OCI-LY3 (cell line): ENCODE data around the gene PTRH2.

Experiments
- H2AFZ ChIP-seq: fragments of 200-600, 300-600 bp; shearing (Covaris generic); 2 replicates; pipeline ENCODE4 v1.6.0; 2014; ENCODE audit warnings: antibody characterized with exemption, low read depth, low read length
- H3K27ac ChIP-seq: fragments of 200-600, 300-600 bp; sonication (generic); 2 replicates; pipeline ENCODE4 v1.5.1; 2014; ENCODE audit warnings: mild to moderate bottlenecking, low read length, moderate library complexity, mixed read lengths
- H3K27me3 ChIP-seq: fragments of 200-600, 300-600 bp; sonication (generic); 2 replicates; pipeline ENCODE4 v1.6.1; 2014; ENCODE audit warnings: low read depth, low read length, mixed read lengths
- H3K36me3 ChIP-seq: fragments of 200-600, 300-600 bp; sonication (generic); replicated peaks from 2 replicates; pipeline ENCODE3; 2014; ENCODE audit warnings: low read depth, low read length, mixed read lengths
- H3K4me1 ChIP-seq: fragments of 300-600, 200-600 bp; sonication (generic); 2 replicates; pipeline ENCODE4 v1.6.1; 2014; ENCODE audit warnings: low read length, mixed read lengths
- H3K4me2 ChIP-seq: fragments of 200-600, 300-600 bp; sonication (generic); 2 replicates; pipeline ENCODE4 v1.6.1; 2014; ENCODE audit warnings: low read length, mixed read lengths
- H3K4me3 ChIP-seq: fragments of 300-600, 200-600 bp; sonication (generic); 2 replicates; pipeline ENCODE4 v1.5.1; 2014; ENCODE audit warnings: antibody characterized with exemption, mild to moderate bottlenecking, low read length, moderate library complexity
- H3K79me2 ChIP-seq: fragments of 300-600, 200-600 bp; shearing (Covaris generic); 2 replicates; pipeline ENCODE4 v1.6.1; 2014; ENCODE audit warnings: mild to moderate bottlenecking, low read length, mixed read lengths
- H3K9ac ChIP-seq: fragments of 300-600, 200-600 bp; shearing (Covaris generic); 2 replicates; pipeline ENCODE4 v1.6.0; 2014; ENCODE audit warnings: mild to moderate bottlenecking, low read length, moderate library complexity
- H3K9me3 ChIP-seq: fragments of 200-600, 300-600 bp; shearing (Covaris generic); 2 replicates; pipeline ENCODE4 v1.6.1; 2014; ENCODE audit warnings: low read length, mixed read lengths; ENCODE audit not compliant: insufficient read depth
- H4K20me1 ChIP-seq: fragments of 200-600, 300-600 bp; sonication (generic); 2 replicates; pipeline ENCODE4 v1.6.1; 2016; ENCODE audit warnings: low read length, mixed read lengths; ENCODE audit not compliant: insufficient read depth
- EZH2phosphoT487 ChIP-seq: fragments of 200-600 bp; shearing (Covaris generic); IDR thresholded peaks from 2 replicates; pipeline ENCODE4 v1.6.1; 2018; ENCODE audit warnings: antibody characterized with exemption, mixed run types, low read depth
- TF ChIP-seq, protein P1 (sequence below): fragments of 200-600, 300-600 bp; sonication (generic); IDR thresholded peaks from 2 replicates; pipeline ENCODE4 v1.5.1; 2014; ENCODE audit warnings: antibody characterized with exemption, low read length, low read depth

Gene PTRH2

DNA sequence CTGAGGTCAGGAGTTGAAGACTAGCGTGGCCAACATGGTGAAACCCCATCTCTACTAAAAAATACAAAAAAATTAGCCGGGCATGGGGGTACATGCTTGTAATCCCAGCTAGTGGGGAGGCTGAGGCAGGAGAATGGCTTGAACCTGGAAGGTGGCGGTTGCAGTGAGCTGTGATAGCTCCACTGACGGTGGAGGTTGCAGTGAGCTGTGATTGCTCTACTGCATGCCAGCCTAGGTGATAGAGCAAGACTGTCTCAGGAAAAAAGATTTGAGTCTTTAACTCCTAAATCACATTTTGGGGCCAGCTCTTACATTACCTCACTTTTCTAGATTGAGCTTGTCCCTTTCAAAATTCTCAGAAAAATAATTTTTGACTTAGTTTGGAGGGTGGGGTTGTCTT, 15.4 kb upstream of the PTRH2 start:
- H3K4me2 ChIP-seq: no peak overlapping the region
- TF ChIP-seq, protein P1, sequence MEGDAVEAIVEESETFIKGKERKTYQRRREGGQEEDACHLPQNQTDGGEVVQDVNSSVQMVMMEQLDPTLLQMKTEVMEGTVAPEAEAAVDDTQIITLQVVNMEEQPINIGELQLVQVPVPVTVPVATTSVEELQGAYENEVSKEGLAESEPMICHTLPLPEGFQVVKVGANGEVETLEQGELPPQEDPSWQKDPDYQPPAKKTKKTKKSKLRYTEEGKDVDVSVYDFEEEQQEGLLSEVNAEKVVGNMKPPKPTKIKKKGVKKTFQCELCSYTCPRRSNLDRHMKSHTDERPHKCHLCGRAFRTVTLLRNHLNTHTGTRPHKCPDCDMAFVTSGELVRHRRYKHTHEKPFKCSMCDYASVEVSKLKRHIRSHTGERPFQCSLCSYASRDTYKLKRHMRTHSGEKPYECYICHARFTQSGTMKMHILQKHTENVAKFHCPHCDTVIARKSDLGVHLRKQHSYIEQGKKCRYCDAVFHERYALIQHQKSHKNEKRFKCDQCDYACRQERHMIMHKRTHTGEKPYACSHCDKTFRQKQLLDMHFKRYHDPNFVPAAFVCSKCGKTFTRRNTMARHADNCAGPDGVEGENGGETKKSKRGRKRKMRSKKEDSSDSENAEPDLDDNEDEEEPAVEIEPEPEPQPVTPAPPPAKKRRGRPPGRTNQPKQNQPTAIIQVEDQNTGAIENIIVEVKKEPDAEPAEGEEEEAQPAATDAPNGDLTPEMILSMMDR: no peak
- TF ChIP-seq EZH2phosphoT487: no peak
- peaks cover 56% of the 10 kb centered on the region for H3K79me2 ChIP-seq
- H3K4me3 ChIP-seq: no peak overlapping the region
- peaks cover 3% of the 10 kb centered on the region for H3K36me3 ChIP-seq
- peaks cover 12% of the 10 kb centered on the region for H4K20me1 ChIP-seq
- no peaks in the 10 kb centered on the region for H3K27me3 ChIP-seq
- no peak overlapping the region for H3K27ac ChIP-seq
- no peaks in the 10 kb centered on the region for H3K9me3 ChIP-seq
- H3K4me1 ChIP-seq: no peaks in the 10 kb centered on the region
- H2AFZ ChIP-seq: no peak overlapping the region
- H3K9ac ChIP-seq: no peak overlapping the region

DNA sequence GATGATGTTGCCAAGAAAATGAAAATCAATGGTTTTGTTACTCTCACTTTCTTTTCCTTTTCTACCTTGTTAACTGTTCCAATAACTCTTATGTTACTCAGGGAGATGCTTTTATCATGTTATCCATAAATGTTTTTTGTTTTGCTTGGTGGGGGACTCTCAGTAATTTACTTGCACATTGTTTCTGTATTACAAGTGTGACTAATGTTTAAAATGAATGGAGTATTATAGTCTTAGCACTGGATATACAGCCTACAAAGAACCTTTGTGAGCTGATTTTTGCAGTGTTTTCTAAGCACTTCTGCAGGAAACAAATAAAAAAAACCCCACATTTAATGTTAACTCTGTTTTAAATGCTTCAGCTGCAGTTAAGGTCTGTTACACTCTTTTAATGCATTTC, 12.3 kb upstream of the PTRH2 start:
- H3K36me3 ChIP-seq: peaks cover 3% of the 10 kb centered on the region
- no peak overlapping the region for H3K27ac ChIP-seq
- no peak overlapping the region for H2AFZ ChIP-seq
- H3K79me2 ChIP-seq: peaks cover 75% of the 10 kb centered on the region
- H3K9me3 ChIP-seq: no peaks in the 10 kb centered on the region
- H3K27me3 ChIP-seq: no peaks in the 10 kb centered on the region
- H3K4me3 ChIP-seq: no peak overlapping the region
- no peak overlapping the region for H3K9ac ChIP-seq
- no peak overlapping the region for H3K4me2 ChIP-seq
- H3K4me1 ChIP-seq: no peaks in the 10 kb centered on the region
- peaks cover 12% of the 10 kb centered on the region for H4K20me1 ChIP-seq
- TF ChIP-seq, protein P1: no peak
- no peak for TF ChIP-seq EZH2phosphoT487

DNA sequence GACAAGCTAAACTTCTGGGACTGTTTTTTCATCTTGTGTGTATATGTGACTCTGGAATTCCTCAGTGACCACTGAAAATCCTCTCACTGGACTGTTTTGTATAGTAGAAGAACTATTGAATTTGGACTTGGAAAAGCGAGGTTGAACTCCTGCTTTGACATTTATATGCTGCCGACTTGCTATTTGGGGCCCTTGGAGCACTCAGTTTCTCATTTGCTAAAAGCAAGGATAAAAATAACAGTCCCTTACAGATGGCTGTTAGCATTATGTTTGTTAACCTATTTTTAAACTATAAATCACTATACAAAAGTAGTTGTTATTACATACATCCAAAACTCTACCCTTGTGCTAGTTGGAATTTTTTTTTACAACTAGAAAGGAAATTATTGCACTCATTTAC, 9.2 kb upstream of the PTRH2 start:
- no peaks in the 10 kb centered on the region for H3K9me3 ChIP-seq
- H3K9ac ChIP-seq: no peak overlapping the region
- no peaks in the 10 kb centered on the region for H3K4me1 ChIP-seq
- peaks cover 12% of the 10 kb centered on the region for H4K20me1 ChIP-seq
- peaks cover 3% of the 10 kb centered on the region for H3K36me3 ChIP-seq
- H3K27me3 ChIP-seq: no peaks in the 10 kb centered on the region
- H3K4me2 ChIP-seq: no peak overlapping the region
- no peak overlapping the region for H3K4me3 ChIP-seq
- H2AFZ ChIP-seq: no peak overlapping the region
- no peak for TF ChIP-seq EZH2phosphoT487
- TF ChIP-seq, protein P1: no peak
- no peak overlapping the region for H3K27ac ChIP-seq
- peaks cover 83% of the 10 kb centered on the region for H3K79me2 ChIP-seq

DNA sequence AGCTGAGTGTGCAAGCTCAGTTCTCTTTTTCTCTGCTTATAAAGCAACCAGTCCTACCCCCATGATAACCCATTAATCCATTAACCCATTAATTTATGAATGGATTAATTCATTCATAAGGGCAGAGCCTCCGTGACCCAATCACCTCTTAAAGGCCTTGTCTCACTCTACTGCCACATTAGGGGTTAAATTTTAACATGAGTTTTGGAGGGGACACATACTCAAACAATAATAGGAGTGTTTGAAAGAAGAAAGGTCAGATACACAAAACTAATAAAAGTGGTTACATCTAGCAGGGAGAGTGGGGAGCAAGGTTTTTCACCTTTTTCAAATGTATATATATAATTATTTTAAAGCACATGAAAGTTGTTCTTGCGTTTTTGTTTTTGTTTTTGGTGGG, 7.0 kb upstream of the PTRH2 start:
- no peak overlapping the region for H2AFZ ChIP-seq
- peaks cover 2% of the 10 kb centered on the region for H3K36me3 ChIP-seq
- no peaks in the 10 kb centered on the region for H3K27me3 ChIP-seq
- H3K9ac ChIP-seq: no peak overlapping the region
- H3K9me3 ChIP-seq: no peaks in the 10 kb centered on the region
- peaks cover 1% of the 10 kb centered on the region; the same call in 1 of the 2 replicates for H3K4me1 ChIP-seq
- H3K4me3 ChIP-seq: no peak overlapping the region
- H3K79me2 ChIP-seq: peaks cover 86% of the 10 kb centered on the region
- TF ChIP-seq, protein P1: no peak
- TF ChIP-seq EZH2phosphoT487: no peak
- H4K20me1 ChIP-seq: peaks cover 5% of the 10 kb centered on the region; the same call in 1 of the 2 replicates
- no peak overlapping the region for H3K4me2 ChIP-seq
- H3K27ac ChIP-seq: no peak overlapping the region
